GM23338 (cell line): ENCODE data around the gene AOPEP. TPM values are rescaled to one million over a fixed set of nuclear protein-coding genes. Genes with fewer than 3 reads are reported as not detected.

ENCODE experiments used
- ATAC-seq: fragments of 200-7000 bp; cut with Tn5 transposase; 3 replicates; pipeline ENCODE4 v1.9.1; 2020
- DNase-seq: peaks from one replicate; pipeline ENCODE4 v3.0.0-alpha.2; 2015; ENCODE audit warnings: low spot score
- H2AFZ ChIP-seq: fragments of 200-600 bp; sonication (generic); 2 replicates; pipeline ENCODE4 v1.8.0; 2016; ENCODE audit warnings: antibody characterized with exemption, mild to moderate bottlenecking, moderate library complexity
- H3F3A ChIP-seq: fragments of 200-600 bp; sonication (generic); replicated peaks from 2 replicates; pipeline ENCODE4 v1.8.0; 2017; ENCODE audit warnings: antibody characterized with exemption, mixed run types, low read depth
- H3K27ac ChIP-seq: fragments of 200-600 bp; sonication (generic); 2 replicates; pipeline ENCODE4 v1.6.1; 2016; ENCODE audit warnings: low read depth
- H3K27me3 ChIP-seq: fragments of 200-600 bp; sonication (generic); 2 replicates; pipeline ENCODE4 v1.8.0; 2016; ENCODE audit warnings: mild to moderate bottlenecking, mixed run types, moderate library complexity; ENCODE audit not compliant: insufficient read depth
- H3K36me3 ChIP-seq: fragments of 200-600 bp; sonication (generic); 2 replicates; pipeline ENCODE4 v1.8.0; 2016; ENCODE audit warnings: mild to moderate bottlenecking; ENCODE audit not compliant: insufficient read depth
- H3K4me1 ChIP-seq: fragments of 200-600 bp; sonication (generic); 2 replicates; pipeline ENCODE4 v1.8.0; 2016; ENCODE audit warnings: mild to moderate bottlenecking, moderate library complexity; ENCODE audit not compliant: insufficient read depth
- H3K4me2 ChIP-seq: fragments of 200-600 bp; sonication (generic); 2 replicates; pipeline ENCODE4 v1.7.1; 2017; ENCODE audit warnings: mixed run types
- H3K4me3 ChIP-seq: fragments of 200-600 bp; sonication (generic); 2 replicates; pipeline ENCODE4 v1.6.1; 2016; ENCODE audit warnings: mixed run types
- H3K79me2 ChIP-seq: fragments of 200-600 bp; sonication (generic); replicated peaks from 2 replicates; pipeline ENCODE4 v1.8.0; 2017; ENCODE audit warnings: mild to moderate bottlenecking; ENCODE audit not compliant: insufficient read depth
- H3K9me2 ChIP-seq: fragments of 200-600 bp; sonication (generic); 2 replicates; pipeline ENCODE4 v1.8.0; 2017; ENCODE audit not compliant: insufficient read depth
- H4K20me1 ChIP-seq: fragments of 200-600 bp; sonication (generic); replicated peaks from 2 replicates; pipeline ENCODE4 v1.8.0; 2017; ENCODE audit warnings: mild to moderate bottlenecking; ENCODE audit not compliant: insufficient read depth
- H3K27ac Mint-ChIP-seq: 2 replicates; pipeline ENCODE4 v1.8.0; 2020; ENCODE audit warnings: inconsistent platforms, mild to moderate bottlenecking, moderate library complexity, mixed read lengths
- H3K27me3 Mint-ChIP-seq: 3 replicates; pipeline ENCODE4 v1.8.0; 2022; ENCODE audit warnings: low read depth, mild to moderate bottlenecking, moderate library complexity, mixed read lengths, inconsistent platforms; ENCODE audit not compliant: insufficient read depth, poor library complexity
- H3K36me3 Mint-ChIP-seq: 3 replicates; pipeline ENCODE4 v1.8.0; 2021; ENCODE audit warnings: low read depth, mild to moderate bottlenecking, inconsistent platforms, moderate library complexity, mixed read lengths
- H3K4me1 Mint-ChIP-seq: 3 replicates; pipeline ENCODE4 v1.8.0; 2020; ENCODE audit warnings: mild to moderate bottlenecking, inconsistent platforms, mixed read lengths
- H3K4me3 Mint-ChIP-seq: 3 replicates; pipeline ENCODE4 v1.8.0; 2021; ENCODE audit warnings: moderate library complexity, mild to moderate bottlenecking, inconsistent platforms, mixed read lengths
- H3K9me3 Mint-ChIP-seq: 3 replicates; pipeline ENCODE4 v1.8.0; 2020; ENCODE audit warnings: moderate library complexity, mild to moderate bottlenecking, inconsistent platforms, mixed read lengths
- ETS1 ChIP-seq: IDR thresholded peaks from 2 replicates; pipeline ENCODE4 v1.6.1; 2016; ENCODE audit warnings: antibody characterized with exemption
- ZNF331 ChIP-seq: fragments of 250-450 bp; sonication (Bioruptor Pico); IDR thresholded peaks from 2 replicates; pipeline ENCODE4 v1.5.0; 2020; ENCODE audit warnings: low read depth, mild to moderate bottlenecking, moderate library complexity
- polyA plus RNA-seq: library from polyadenylated mRNA; unstranded; fragments of >200 nt; fragmentation: Nextera tagmentation; extraction: Ambion mirVana; gene quantifications from 2 replicates; pipeline ENCODE4 v1.2.1, GENCODE V29; 2016
- total RNA-seq: library from RNA; depleted of rRNA; stranded (reverse); fragments of >200 nt; shearing (Covaris generic); gene quantifications from 2 replicates; pipeline ENCODE4 v1.2.3, GENCODE V29; 2014
- TF ChIP-seq, protein P1 (sequence below): IDR thresholded peaks from one replicate; pipeline ENCODE4 v1.6.1; 2018; ENCODE audit warnings: antibody characterized with exemption; ENCODE audit not compliant: unreplicated experiment
- TF ChIP-seq, protein P2 (sequence below), 2 experiments: fragments of 200-600 bp in 1 of 2; sonication (generic) in 1 of 2; conservative IDR thresholded peaks; 2 replicates each; pipeline versions ENCODE4 v1.5.1 to v1.6.1; 2016 to 2017; ENCODE audit warnings: antibody characterized with exemption in 2 of 2, low read depth in 2 of 2, mild to moderate bottlenecking in 2 of 2, moderate library complexity in 1 of 2

Gene AOPEP
- total and polyA plus RNA-seq, 2 experiments from 2014 or later, result 7.0 to 16.5 TPM

GRCh38 chr9:95115104-95115503 lies 388.6 kb downstream of the AOPEP start (continued):
- TF ChIP-seq, protein P1, sequence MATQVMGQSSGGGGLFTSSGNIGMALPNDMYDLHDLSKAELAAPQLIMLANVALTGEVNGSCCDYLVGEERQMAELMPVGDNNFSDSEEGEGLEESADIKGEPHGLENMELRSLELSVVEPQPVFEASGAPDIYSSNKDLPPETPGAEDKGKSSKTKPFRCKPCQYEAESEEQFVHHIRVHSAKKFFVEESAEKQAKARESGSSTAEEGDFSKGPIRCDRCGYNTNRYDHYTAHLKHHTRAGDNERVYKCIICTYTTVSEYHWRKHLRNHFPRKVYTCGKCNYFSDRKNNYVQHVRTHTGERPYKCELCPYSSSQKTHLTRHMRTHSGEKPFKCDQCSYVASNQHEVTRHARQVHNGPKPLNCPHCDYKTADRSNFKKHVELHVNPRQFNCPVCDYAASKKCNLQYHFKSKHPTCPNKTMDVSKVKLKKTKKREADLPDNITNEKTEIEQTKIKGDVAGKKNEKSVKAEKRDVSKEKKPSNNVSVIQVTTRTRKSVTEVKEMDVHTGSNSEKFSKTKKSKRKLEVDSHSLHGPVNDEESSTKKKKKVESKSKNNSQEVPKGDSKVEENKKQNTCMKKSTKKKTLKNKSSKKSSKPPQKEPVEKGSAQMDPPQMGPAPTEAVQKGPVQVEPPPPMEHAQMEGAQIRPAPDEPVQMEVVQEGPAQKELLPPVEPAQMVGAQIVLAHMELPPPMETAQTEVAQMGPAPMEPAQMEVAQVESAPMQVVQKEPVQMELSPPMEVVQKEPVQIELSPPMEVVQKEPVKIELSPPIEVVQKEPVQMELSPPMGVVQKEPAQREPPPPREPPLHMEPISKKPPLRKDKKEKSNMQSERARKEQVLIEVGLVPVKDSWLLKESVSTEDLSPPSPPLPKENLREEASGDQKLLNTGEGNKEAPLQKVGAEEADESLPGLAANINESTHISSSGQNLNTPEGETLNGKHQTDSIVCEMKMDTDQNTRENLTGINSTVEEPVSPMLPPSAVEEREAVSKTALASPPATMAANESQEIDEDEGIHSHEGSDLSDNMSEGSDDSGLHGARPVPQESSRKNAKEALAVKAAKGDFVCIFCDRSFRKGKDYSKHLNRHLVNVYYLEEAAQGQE, result no peak
- TF ChIP-seq ZNF331 (CRISPR knock-in tag) (no peak), ETS1 (no peak)

DNA sequence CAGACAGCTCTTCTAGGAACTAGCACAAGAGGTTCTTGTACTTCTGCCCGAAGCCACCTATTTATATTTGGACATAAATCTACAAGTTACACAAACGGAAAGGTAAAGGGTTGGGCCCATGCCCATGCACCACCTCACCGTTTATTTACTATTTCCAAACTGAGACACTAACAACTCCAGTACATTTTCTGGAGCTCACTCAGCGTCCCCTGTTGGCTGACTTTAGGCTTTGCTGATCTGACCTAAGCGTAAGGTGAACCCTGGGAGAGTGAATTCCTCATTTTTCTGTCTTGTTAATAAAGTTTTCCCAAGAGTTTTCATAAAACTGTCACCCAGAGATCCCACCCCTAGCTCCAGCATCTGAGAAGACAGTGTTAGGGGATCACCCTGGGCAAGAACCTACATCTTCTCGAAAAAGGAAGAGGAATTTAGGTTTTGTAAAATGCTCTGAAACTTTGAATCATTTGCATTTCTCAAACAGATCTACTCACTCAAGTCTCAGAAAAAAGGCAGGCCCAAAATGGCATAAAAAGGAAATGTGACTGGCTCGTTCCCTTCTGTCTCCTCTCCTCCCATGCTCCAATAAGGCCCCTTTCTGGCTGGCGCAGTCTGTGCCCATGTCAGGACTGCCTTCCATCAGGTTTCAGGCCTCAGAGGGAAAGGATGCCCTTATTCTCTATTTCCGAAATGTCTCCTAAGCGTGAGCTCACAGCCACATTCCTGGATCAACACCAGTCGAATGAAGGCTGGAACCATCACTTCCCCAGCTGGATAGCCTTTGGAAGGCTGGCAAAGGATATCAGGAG lies 389.7 kb downstream of the AOPEP start:
- Histone ChIP-seq H2AFZ (no peak overlapping the region), H3K4me2 (no peak overlapping the region), H3K4me3 (no peak overlapping the region), H3K9me2 (no peaks in the 10 kb centered on the region), H4K20me1 (no peaks in the 10 kb centered on the region), H3K27ac (0 out of 2 replicates have a peak overlapping the region, but pooled peaks have one; percentile 42), H3K27me3 (no peaks in the 10 kb centered on the region), H3F3A (no peaks in the 10 kb centered on the region), H3K4me1 (peaks cover 6% of the 10 kb centered on the region; the same call in 1 of the 2 replicates), H3K79me2 (no peaks in the 10 kb centered on the region), H3K36me3 (no peaks in the 10 kb centered on the region)
- H3K4me1 Mint-ChIP-seq, result peaks cover 28% of the 10 kb centered on the region
- H3K27me3 Mint-ChIP-seq, result peaks cover 8% of the 10 kb centered on the region
- H3K36me3 Mint-ChIP-seq, result peaks cover 3% of the 10 kb centered on the region; the same call in 1 of the 3 replicates
- H3K4me3 Mint-ChIP-seq, result no peak overlapping the region
- DNase-seq, result peak; percentile 63
- TF ChIP-seq, protein P1, result no peak
- TF ChIP-seq, protein P2, sequence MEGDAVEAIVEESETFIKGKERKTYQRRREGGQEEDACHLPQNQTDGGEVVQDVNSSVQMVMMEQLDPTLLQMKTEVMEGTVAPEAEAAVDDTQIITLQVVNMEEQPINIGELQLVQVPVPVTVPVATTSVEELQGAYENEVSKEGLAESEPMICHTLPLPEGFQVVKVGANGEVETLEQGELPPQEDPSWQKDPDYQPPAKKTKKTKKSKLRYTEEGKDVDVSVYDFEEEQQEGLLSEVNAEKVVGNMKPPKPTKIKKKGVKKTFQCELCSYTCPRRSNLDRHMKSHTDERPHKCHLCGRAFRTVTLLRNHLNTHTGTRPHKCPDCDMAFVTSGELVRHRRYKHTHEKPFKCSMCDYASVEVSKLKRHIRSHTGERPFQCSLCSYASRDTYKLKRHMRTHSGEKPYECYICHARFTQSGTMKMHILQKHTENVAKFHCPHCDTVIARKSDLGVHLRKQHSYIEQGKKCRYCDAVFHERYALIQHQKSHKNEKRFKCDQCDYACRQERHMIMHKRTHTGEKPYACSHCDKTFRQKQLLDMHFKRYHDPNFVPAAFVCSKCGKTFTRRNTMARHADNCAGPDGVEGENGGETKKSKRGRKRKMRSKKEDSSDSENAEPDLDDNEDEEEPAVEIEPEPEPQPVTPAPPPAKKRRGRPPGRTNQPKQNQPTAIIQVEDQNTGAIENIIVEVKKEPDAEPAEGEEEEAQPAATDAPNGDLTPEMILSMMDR (conservative IDR thresholded peaks at IDR 0.05; ENCODE audit: low read depth in 2 of 2), result peak; percentile 67 to 76
- ATAC-seq, result peak; percentile 85
- H3K9me3 Mint-ChIP-seq, result no peaks in the 10 kb centered on the region
- H3K27ac Mint-ChIP-seq, result no peak overlapping the region; the same call in 1 of the 2 replicates
